ENCODE results near the gene ANTXR1.

ANTXR1 gene

DNA sequence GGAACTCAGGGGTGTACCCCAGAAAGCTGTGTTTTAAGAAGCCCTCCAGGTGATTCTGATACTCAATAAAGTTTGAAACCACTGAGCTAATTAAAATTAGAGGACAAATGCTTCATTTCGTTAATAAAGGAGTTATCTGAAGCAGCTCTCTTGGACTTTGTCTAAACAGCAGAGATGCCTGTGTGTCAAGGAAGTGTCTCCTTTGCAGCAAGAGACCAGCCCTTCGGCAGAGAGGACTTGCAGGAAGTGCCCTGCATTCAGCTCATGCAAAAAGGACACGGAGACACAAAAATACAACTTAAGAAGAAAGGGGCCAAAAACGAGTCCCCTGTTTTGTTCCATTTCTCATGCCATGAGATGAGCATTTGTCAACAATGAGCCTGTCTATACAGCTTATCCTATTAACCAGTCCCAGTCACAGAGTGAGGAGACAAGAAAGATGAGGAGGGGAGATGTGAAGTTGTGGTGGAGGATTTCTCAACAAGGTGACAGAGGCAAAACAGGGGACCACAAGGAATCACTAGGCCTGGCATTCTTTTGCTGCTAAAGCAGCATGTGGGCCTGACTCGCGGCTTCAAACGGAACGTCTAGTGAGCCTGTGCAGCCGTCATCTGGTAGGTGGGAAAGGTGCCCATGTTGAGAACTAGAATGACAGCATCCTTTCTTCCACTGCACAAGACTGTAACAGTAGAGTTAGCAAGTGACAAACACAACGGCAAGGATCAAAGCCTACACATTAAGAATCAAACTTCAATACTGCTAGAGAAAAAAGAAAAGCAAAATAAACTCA is 152.3 kb downstream of the ANTXR1 start:
- DNase-seq (ENCODE audit: low read depth in 2 of 2), result no peak
- TF ChIP-seq, protein P1, sequence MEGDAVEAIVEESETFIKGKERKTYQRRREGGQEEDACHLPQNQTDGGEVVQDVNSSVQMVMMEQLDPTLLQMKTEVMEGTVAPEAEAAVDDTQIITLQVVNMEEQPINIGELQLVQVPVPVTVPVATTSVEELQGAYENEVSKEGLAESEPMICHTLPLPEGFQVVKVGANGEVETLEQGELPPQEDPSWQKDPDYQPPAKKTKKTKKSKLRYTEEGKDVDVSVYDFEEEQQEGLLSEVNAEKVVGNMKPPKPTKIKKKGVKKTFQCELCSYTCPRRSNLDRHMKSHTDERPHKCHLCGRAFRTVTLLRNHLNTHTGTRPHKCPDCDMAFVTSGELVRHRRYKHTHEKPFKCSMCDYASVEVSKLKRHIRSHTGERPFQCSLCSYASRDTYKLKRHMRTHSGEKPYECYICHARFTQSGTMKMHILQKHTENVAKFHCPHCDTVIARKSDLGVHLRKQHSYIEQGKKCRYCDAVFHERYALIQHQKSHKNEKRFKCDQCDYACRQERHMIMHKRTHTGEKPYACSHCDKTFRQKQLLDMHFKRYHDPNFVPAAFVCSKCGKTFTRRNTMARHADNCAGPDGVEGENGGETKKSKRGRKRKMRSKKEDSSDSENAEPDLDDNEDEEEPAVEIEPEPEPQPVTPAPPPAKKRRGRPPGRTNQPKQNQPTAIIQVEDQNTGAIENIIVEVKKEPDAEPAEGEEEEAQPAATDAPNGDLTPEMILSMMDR (IDR thresholded peaks at IDR 0.05; ENCODE audit: low read depth, low read length), result no peak
- H3K4me3 ChIP-seq (replicated peaks in 1 of 2; ENCODE audit: low read depth in 2 of 2, low read length in 2 of 2), result no peak overlapping the region

- no peak overlapping the region for H3K4me3 ChIP-seq (replicated peaks in 1 of 2; ENCODE audit: low read depth in 2 of 2, low read length in 2 of 2)
- TF ChIP-seq, protein P1 (IDR thresholded peaks at IDR 0.05; ENCODE audit: low read depth, low read length), result no peak
- no peak for DNase-seq (ENCODE audit: low read depth in 2 of 2)
Measured at GRCh38 chr2:69166465-69166811, 153.5 kb downstream of the ANTXR1 start.

DNA sequence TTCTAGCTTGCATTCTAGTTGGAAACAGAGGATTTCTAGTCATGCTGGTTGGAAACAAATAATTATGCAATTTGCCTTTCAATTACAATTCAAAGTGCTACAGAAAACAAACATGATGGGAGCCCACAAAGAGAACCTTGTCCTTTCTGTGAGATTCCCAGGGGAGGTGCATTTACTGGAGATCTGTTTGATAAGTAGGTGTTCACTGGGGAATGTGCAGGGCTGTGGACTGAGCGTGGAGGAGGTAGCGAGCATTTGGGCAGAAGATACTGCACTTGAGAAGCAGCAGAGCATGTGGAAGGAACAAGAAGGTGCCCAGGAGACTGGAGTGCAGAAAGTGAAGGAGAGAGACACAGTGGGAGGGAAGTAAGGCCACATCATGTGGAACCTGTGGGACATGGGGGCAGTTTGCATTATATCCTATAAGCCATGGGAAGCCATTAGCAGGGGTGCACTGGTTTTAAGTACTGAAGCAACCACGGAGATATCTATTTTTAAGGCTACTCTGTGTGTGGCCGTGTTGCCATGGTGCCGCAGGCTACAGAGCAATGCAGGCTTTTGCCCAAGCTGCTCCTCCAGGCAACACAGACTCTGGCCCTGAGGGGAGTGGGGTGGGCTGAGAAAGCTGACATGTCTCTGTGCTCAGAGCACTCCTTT is 154.0 kb downstream of the ANTXR1 start:
- H3K4me3 ChIP-seq (replicated peaks in 1 of 2; ENCODE audit: low read depth in 2 of 2, low read length in 2 of 2), result no peak overlapping the region
- DNase-seq (ENCODE audit: low read depth in 2 of 2), result no peak
- TF ChIP-seq, protein P1 (IDR thresholded peaks at IDR 0.05; ENCODE audit: low read depth, low read length), result no peak

DNA sequence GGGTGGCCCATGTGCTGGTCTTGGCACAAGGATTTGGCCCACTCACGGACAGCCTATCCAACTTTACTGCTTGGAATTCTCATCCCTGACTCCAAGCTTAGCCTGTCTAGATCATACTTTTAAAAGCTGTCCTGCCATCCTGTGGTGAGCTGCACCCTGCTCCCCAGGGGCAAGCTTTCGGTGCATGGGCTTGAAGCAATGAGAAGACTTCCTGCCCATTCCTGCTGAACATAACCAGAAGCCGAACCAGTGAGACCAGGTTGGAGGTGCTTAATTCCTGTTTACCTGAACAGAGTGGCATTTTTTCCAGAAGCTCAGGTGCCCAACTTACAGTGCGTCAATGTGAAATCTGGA is 154.5 kb downstream of the ANTXR1 start:
- no peak for DNase-seq (ENCODE audit: low read depth in 2 of 2)
- TF ChIP-seq, protein P1 (IDR thresholded peaks at IDR 0.05; ENCODE audit: low read depth, low read length), result no peak
- no peak overlapping the region for H3K4me3 ChIP-seq (replicated peaks in 1 of 2; ENCODE audit: low read depth in 2 of 2, low read length in 2 of 2)

GRCh38 chr2:69168144-69168813 is 155.3 kb downstream of the ANTXR1 start:
- no peak overlapping the region for H3K4me3 ChIP-seq (replicated peaks in 1 of 2; ENCODE audit: low read depth in 2 of 2, low read length in 2 of 2)
- no peak for DNase-seq (ENCODE audit: low read depth in 2 of 2)
- TF ChIP-seq, protein P1 (IDR thresholded peaks at IDR 0.05; ENCODE audit: low read depth, low read length), result no peak

GRCh38 chr2:69168950-69169654 is 156.1 kb downstream of the ANTXR1 start:
- no peak overlapping the region for H3K4me3 ChIP-seq (replicated peaks in 1 of 2; ENCODE audit: low read depth in 2 of 2, low read length in 2 of 2)
- no peak for DNase-seq (ENCODE audit: low read depth in 2 of 2)
- TF ChIP-seq, protein P1 (IDR thresholded peaks at IDR 0.05; ENCODE audit: low read depth, low read length), result no peak
